Measurements from ENCODE around the gene SLIRP. TPM values are rescaled to one million over a fixed set of nuclear protein-coding genes. Genes with fewer than 3 reads are reported as not detected.

Gene SLIRP
- total RNA-seq, 4 donors from 2014 or later = 208 to 325 (median 226) TPM

- H3K9me3 ChIP-seq = no peaks in the 10 kb centered on the region
- no peaks in the 10 kb centered on the region for H3K27me3 ChIP-seq
- TF ChIP-seq CTCF (IDR thresholded peaks at IDR 0.05) = no peak
- no peak for TF ChIP-seq POLR2A (IDR thresholded peaks at IDR 0.05)
- intact Hi-C loops (cut with DNase I) = no loop called here
- DNase-seq = peak; percentile 40 to 50
- no peaks in the 10 kb centered on the region for H3K4me1 ChIP-seq
- no peak overlapping the region for H3K27ac ChIP-seq
- peaks cover 0 to 4% of the 10 kb centered on the region in 2 donors for H3K36me3 ChIP-seq
- no peak overlapping the region for H3K4me3 ChIP-seq (replicated peaks in 1 of 3)
- 85 to 90% methylated on average over 2 of the region's 2 CpGs for WGBS, 2 donors
These were observed 16.6 kb upstream of the SLIRP start for GRCh38 chr14:77691259-77691658.

- peaks cover 12 to 27% of the 10 kb centered on the region in 2 donors for H3K36me3 ChIP-seq
- intact Hi-C loops (cut with DNase I) = loop anchor here (5.0 kb wide), 1 partner anchor 245 kb away; no protein-coding TSS in a partner anchor
- H3K4me1 ChIP-seq = peaks cover 20 to 27% of the 10 kb centered on the region in 2 donors
- peak; percentile 15 to 20 for DNase-seq
- WGBS, 2 donors = 0 to 1% methylated on average over 14 of the region's 14 CpGs
- H3K9me3 ChIP-seq = no peaks in the 10 kb centered on the region
- peak overlapping the region in 2 of 3 donors; percentile 31 to 53 for H3K27ac ChIP-seq
- H3K27me3 ChIP-seq = no peaks in the 10 kb centered on the region
- peak overlapping the region; percentile 68 to 97 (median 79) for H3K4me3 ChIP-seq (replicated peaks in 1 of 3)
- TF ChIP-seq POLR2A (IDR thresholded peaks at IDR 0.05) = no peak
- peak in 1 of 6 experiments; percentile 14 for TF ChIP-seq CTCF (IDR thresholded peaks at IDR 0.05)
These were observed 564 bp upstream of the SLIRP start for GRCh38 chr14:77707355-77707723.

- peak overlapping the region; percentile 68 to 97 (median 79) for H3K4me3 ChIP-seq (replicated peaks in 1 of 3)
- intact Hi-C loops (cut with DNase I) = loop anchor here (5.0 kb wide), 1 partner anchor 246 kb away; no protein-coding TSS in a partner anchor
These were observed 846 bp downstream of the SLIRP start for GRCh38 chr14:77708749-77709148.

GRCh38 chr14:77709412-77709811 is 1.5 kb downstream of the SLIRP start:
- WGBS, 2 donors = 75 to 86% methylated on average over 3 of the region's 3 CpGs
- Histone ChIP-seq H3K36me3 (peaks cover 15% of the 10 kb centered on the region in 2 donors), H3K27ac (no peak overlapping the region), H3K4me3 (replicated peaks in 1 of 3) (no peak overlapping the region), H3K9me3 (no peaks in the 10 kb centered on the region), H3K27me3 (no peaks in the 10 kb centered on the region), H3K4me1 (peaks cover 20 to 27% of the 10 kb centered on the region in 2 donors)
- no peak for TF ChIP-seq POLR2A (IDR thresholded peaks at IDR 0.05)
- no peak for TF ChIP-seq CTCF (IDR thresholded peaks at IDR 0.05)
- intact Hi-C loops (cut with DNase I) = loop anchor here (5.0 kb wide), 1 partner anchor 247 kb away; no protein-coding TSS in a partner anchor
- DNase-seq = no peak

More at GRCh38 chr14:77708749-77709148, 846 bp downstream of the SLIRP start:
- Histone ChIP-seq H3K4me1 (peaks cover 20 to 27% of the 10 kb centered on the region in 2 donors), H3K27ac (no peak overlapping the region), H3K27me3 (no peaks in the 10 kb centered on the region), H3K9me3 (no peaks in the 10 kb centered on the region), H3K36me3 (peaks cover 9 to 17% of the 10 kb centered on the region in 2 donors)
- WGBS, 2 donors = 18 to 21% methylated on average over 7 of the region's 7 CpGs
- no peak for DNase-seq
- no peak for TF ChIP-seq CTCF (IDR thresholded peaks at IDR 0.05)
- TF ChIP-seq POLR2A (IDR thresholded peaks at IDR 0.05) = no peak

GRCh38 chr14:77710364-77710763 is 2.5 kb downstream of the SLIRP start:
- no peak overlapping the region for H3K27ac ChIP-seq
- no peaks in the 10 kb centered on the region for H3K27me3 ChIP-seq
- H3K4me1 ChIP-seq = peaks cover 20 to 27% of the 10 kb centered on the region in 2 donors
- H3K36me3 ChIP-seq = peaks cover 15 to 18% of the 10 kb centered on the region in 2 donors
- 91% methylated on average over 2 of the region's 2 CpGs for WGBS, 2 donors
- H3K9me3 ChIP-seq = no peaks in the 10 kb centered on the region
- intact Hi-C loops (cut with DNase I) = no loop called here
- H3K4me3 ChIP-seq (replicated peaks in 1 of 3) = no peak overlapping the region
- TF ChIP-seq CTCF (IDR thresholded peaks at IDR 0.05) (no peak), POLR2A (IDR thresholded peaks at IDR 0.05) (no peak)
- no peak for DNase-seq
